HAP-1 (cell line): ENCODE results near the gene C12orf56.
"Not testable (repeated sequence)": the region's sequence is repeated elsewhere in the genome, so short reads cannot be mapped to it uniquely, and the experiment has no call there.

Experiments
- DNase-seq, 2 experiments: peaks; one replicate each; pipeline ENCODE4 v3.0.0-alpha.2; 2016 to 2020; ENCODE audit warnings: low spot score in 2 of 2
- H3K27me3 ChIP-seq: fragments of 250-450 bp; sonication (Bioruptor Pico); 2 replicates; pipeline ENCODE4 v1.5.1; 2020; ENCODE audit warnings: low read depth, mild to moderate bottlenecking, moderate library complexity
- H3K36me3 ChIP-seq: fragments of 250-450 bp; sonication (Bioruptor Pico); replicated peaks from 2 replicates; pipeline ENCODE4 v1.5.1; 2020; ENCODE audit warnings: mild to moderate bottlenecking
- H3K4me1 ChIP-seq: fragments of 250-450 bp; sonication (Bioruptor Pico); 2 replicates; pipeline ENCODE4 v1.5.1; 2020; ENCODE audit warnings: mild to moderate bottlenecking
- H3K4me3 ChIP-seq: fragments of 250-450 bp; sonication (Bioruptor Pico); 2 replicates; pipeline ENCODE4 v1.5.1; 2020; ENCODE audit warnings: mild to moderate bottlenecking, moderate library complexity
- H3K9me3 ChIP-seq: fragments of 250-450 bp; sonication (Bioruptor Pico); 2 replicates; pipeline ENCODE4 v1.5.1; 2020; ENCODE audit warnings: mild to moderate bottlenecking, moderate library complexity
- in situ Hi-C: fragments of 300-500 bp; cut with MboI; formaldehyde crosslinking; loops from 3 replicates; pipeline ENCODE4 v1.14.3; 2020; ENCODE audit warnings: low sequenced_read_pairs, inconsistent platforms, mixed read lengths

Gene C12orf56

GRCh38 chr12:64229796-64230195, 160.8 kb downstream of the C12orf56 start:
- in situ Hi-C loops = no loop called here
- Histone ChIP-seq H3K36me3 (no peaks in the 10 kb centered on the region), H3K4me1 (no peaks in the 10 kb centered on the region), H3K4me3 (no peak overlapping the region), H3K9me3 (no peaks in the 10 kb centered on the region), H3K27me3 (no peaks in the 10 kb centered on the region)
- no peak for DNase-seq

GRCh38 chr12:64229240-64229639, 161.3 kb downstream of the C12orf56 start:
- H3K4me1 ChIP-seq = no peaks in the 10 kb centered on the region
- in situ Hi-C loops = no loop called here
- no peaks in the 10 kb centered on the region for H3K36me3 ChIP-seq
- H3K9me3 ChIP-seq = no peaks in the 10 kb centered on the region
- no peak for DNase-seq
- H3K4me3 ChIP-seq = no peak overlapping the region
- no peaks in the 10 kb centered on the region for H3K27me3 ChIP-seq

- Histone ChIP-seq H3K9me3 (no peaks in the 10 kb centered on the region), H3K27me3 (no peaks in the 10 kb centered on the region), H3K4me1 (peaks cover 4% of the 10 kb centered on the region), H3K36me3 (no peaks in the 10 kb centered on the region), H3K4me3 (no peak overlapping the region)
- in situ Hi-C loops = no loop called here
- DNase-seq = no peak
Observed at GRCh38 chr12:64225626-64226025, 164.9 kb downstream of the C12orf56 start.

- no peaks in the 10 kb centered on the region for H3K36me3 ChIP-seq
- H3K4me3 ChIP-seq = peak within 1 kb of the TSS; percentile 86
- H3K9me3 ChIP-seq = no peaks in the 10 kb centered on the region
- H3K27me3 ChIP-seq = no peaks in the 10 kb centered on the region
- peak; percentile 88 to 93 for DNase-seq
- in situ Hi-C loops = no loop called here
- H3K4me1 ChIP-seq = peaks cover 11% of the 10 kb centered on the region
Observed at GRCh38 chr12:64222009-64222765, 168.4 kb downstream of the C12orf56 start, which contains the start of gene KICS2. TSS of gene KICS2 (minus strand) at chr12:64222296. CDS start at chr12:64222237, 59 bp downstream.

- Histone ChIP-seq H3K36me3 (no peaks in the 10 kb centered on the region), H3K4me3 (peak overlapping the region; percentile 86), H3K9me3 (no peaks in the 10 kb centered on the region), H3K4me1 (peaks cover 11% of the 10 kb centered on the region), H3K27me3 (no peaks in the 10 kb centered on the region)
- DNase-seq = peak; percentile 85 to 96
- in situ Hi-C loops = no loop called here
Observed at GRCh38 chr12:64221651-64222008, 168.9 kb downstream of the C12orf56 start.

- Histone ChIP-seq H3K4me3 (no peak overlapping the region), H3K4me1 (peaks cover 11% of the 10 kb centered on the region), H3K27me3 (no peaks in the 10 kb centered on the region), H3K9me3 (no peaks in the 10 kb centered on the region), H3K36me3 (0 out of 2 replicates have a peak, but pooled peaks cover 2% of the 10 kb centered on the region)
- DNase-seq = no peak
- in situ Hi-C loops = no loop called here
Observed at GRCh38 chr12:64220046-64220445, 170.5 kb downstream of the C12orf56 start.

- Histone ChIP-seq H3K4me3 (no peak overlapping the region), H3K4me1 (peaks cover 11% of the 10 kb centered on the region), H3K36me3 (peaks cover 6% of the 10 kb centered on the region; the same call in 1 of the 2 replicates), H3K9me3 (no peaks in the 10 kb centered on the region), H3K27me3 (no peaks in the 10 kb centered on the region)
- in situ Hi-C loops = no loop called here
- no peak for DNase-seq
Observed at GRCh38 chr12:64219145-64219544, 171.4 kb downstream of the C12orf56 start.

GRCh38 chr12:64218597-64218996, 172.0 kb downstream of the C12orf56 start:
- peaks cover 11% of the 10 kb centered on the region for H3K4me1 ChIP-seq
- no peak overlapping the region for H3K4me3 ChIP-seq
- in situ Hi-C loops = no loop called here
- H3K9me3 ChIP-seq = no peaks in the 10 kb centered on the region
- H3K27me3 ChIP-seq = no peaks in the 10 kb centered on the region
- no peak for DNase-seq
- peaks cover 9% of the 10 kb centered on the region; the same call in 1 of the 2 replicates for H3K36me3 ChIP-seq

GRCh38 chr12:64217643-64218042, 172.9 kb downstream of the C12orf56 start:
- H3K36me3 ChIP-seq, H3K4me3 ChIP-seq, DNase-seq, H3K9me3 ChIP-seq, in situ Hi-C loops, H3K27me3 ChIP-seq: not testable (repeated sequence)
- H3K4me1 ChIP-seq = peaks cover 11% of the 10 kb centered on the region

- DNase-seq = no peak
- Histone ChIP-seq H3K4me3 (no peak overlapping the region), H3K36me3 (peaks cover 17% of the 10 kb centered on the region), H3K4me1 (peaks cover 10% of the 10 kb centered on the region), H3K27me3 (no peaks in the 10 kb centered on the region), H3K9me3 (no peaks in the 10 kb centered on the region)
- in situ Hi-C loops = no loop called here
Observed at GRCh38 chr12:64216239-64216638, 174.3 kb downstream of the C12orf56 start.
